ENCODE data around the gene CMIP.
A peak's percentile ranks its signal among the peaks of the same experiment; 100 is the strongest.

The CMIP gene

GRCh38 chr16:81487301-81487720, 42.7 kb downstream of the CMIP start:
- H3K4me3 ChIP-seq (ENCODE audit: low read length) = no peak overlapping the region
- no peak for DNase-seq (ENCODE audit: low read depth, low spot score)

- DNase-seq (ENCODE audit: low read depth, low spot score) = no peak
These were observed 44.2 kb downstream of the CMIP start for GRCh38 chr16:81488687-81489411.

GRCh38 chr16:81489547-81490267, 45.1 kb downstream of the CMIP start:
- no peak for DNase-seq (ENCODE audit: low read depth, low spot score)
- no peak overlapping the region for H3K4me3 ChIP-seq (ENCODE audit: low read length)

More at GRCh38 chr16:81488687-81489411, 44.2 kb downstream of the CMIP start:
- H3K4me3 ChIP-seq (ENCODE audit: low read length) = no peak overlapping the region

- H3K4me3 ChIP-seq (ENCODE audit: low read length) = no peak overlapping the region
- DNase-seq (ENCODE audit: low read depth, low spot score) = no peak
These were observed 47.1 kb downstream of the CMIP start for GRCh38 chr16:81491541-81492188.

- no peak for DNase-seq (ENCODE audit: low read depth, low spot score)
- no peak overlapping the region for H3K4me3 ChIP-seq (ENCODE audit: low read length)
These were observed 47.7 kb downstream of the CMIP start for GRCh38 chr16:81492311-81492761.

DNA sequence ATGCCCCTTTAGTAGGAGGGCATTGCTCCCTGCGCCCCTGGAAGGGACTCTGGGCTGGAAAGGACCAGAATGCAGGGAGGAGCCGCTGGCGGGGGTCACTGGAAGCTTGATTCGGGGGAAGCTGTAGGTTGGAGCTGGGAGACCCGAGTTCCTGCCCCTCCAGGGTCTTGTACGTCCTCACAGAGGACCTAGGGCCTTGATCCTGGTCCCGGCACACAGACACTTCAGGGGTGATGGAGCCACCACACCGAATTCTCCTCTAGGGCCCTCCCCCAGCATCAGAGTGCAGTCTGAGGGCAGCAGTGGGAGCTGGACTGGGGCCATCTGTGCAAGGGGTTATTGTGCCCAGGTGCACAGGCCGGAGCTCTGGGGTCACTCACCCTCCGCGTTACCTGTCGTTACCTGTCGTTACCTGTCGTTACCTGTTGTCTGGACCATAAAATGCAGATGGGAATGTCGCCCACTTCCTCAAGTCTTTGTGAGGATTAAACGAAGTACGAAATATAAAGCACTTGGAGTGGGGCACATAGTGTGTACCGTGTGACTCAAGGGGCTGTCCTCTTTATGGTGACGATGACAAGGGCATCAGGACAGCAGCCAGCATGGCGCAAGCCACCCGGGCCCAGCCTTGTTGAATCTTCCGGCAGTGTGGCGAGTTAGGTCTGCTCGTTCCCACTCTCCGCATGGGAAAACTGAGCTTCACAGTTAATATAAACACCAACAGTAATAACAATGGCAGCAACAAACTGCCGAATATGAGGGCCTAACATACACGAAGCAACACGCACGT, 48.6 kb downstream of the CMIP start:
- no peak overlapping the region for H3K4me3 ChIP-seq (ENCODE audit: low read length)

DNA sequence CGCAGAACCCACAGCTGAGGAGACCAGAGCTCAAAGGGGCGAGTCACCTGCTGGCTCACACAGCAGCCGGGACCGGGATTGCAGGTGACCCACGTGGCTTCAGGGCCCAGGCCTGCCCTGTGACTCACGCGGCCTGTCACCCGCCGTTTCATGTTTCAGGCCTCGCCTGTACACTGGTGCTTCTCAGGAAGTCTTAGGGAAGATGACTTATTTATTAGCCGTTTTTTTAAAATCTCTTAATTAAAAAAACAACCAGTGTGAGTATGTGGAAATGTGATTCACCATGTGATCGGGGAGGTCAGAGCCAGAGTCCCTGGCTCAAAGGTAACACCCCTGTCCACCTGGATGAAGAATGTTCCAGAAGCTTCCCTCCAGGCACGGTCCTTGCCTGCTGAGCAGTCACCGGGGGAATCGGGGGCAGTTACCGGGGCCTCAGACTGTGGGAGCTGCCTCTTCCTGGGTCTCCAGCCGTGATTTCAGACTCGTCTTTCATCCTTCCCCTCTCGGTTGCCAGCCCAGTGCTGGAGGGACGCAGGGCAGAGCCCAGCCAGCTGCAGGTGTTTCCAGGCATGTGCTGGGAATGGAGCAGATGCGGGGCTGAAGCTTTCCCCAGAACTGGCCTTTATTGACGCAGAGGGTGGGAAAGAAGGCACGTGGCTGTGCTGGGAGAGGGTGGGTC, 49.3 kb downstream of the CMIP start:
- DNase-seq (ENCODE audit: low read depth, low spot score) = no peak
- H3K4me3 ChIP-seq (ENCODE audit: low read length) = no peak overlapping the region

More for the DNA sequence above, 48.6 kb downstream of the CMIP start:
- no peak for DNase-seq (ENCODE audit: low read depth, low spot score)

GRCh38 chr16:81494434-81494806, 49.8 kb downstream of the CMIP start:
- DNase-seq (ENCODE audit: low read depth, low spot score) = no peak
- H3K4me3 ChIP-seq (ENCODE audit: low read length) = no peak overlapping the region

- no peak overlapping the region for H3K4me3 ChIP-seq (ENCODE audit: low read length)
- DNase-seq (ENCODE audit: low read depth, low spot score) = no peak
These were observed 50.3 kb downstream of the CMIP start for GRCh38 chr16:81494888-81495287.

DNA sequence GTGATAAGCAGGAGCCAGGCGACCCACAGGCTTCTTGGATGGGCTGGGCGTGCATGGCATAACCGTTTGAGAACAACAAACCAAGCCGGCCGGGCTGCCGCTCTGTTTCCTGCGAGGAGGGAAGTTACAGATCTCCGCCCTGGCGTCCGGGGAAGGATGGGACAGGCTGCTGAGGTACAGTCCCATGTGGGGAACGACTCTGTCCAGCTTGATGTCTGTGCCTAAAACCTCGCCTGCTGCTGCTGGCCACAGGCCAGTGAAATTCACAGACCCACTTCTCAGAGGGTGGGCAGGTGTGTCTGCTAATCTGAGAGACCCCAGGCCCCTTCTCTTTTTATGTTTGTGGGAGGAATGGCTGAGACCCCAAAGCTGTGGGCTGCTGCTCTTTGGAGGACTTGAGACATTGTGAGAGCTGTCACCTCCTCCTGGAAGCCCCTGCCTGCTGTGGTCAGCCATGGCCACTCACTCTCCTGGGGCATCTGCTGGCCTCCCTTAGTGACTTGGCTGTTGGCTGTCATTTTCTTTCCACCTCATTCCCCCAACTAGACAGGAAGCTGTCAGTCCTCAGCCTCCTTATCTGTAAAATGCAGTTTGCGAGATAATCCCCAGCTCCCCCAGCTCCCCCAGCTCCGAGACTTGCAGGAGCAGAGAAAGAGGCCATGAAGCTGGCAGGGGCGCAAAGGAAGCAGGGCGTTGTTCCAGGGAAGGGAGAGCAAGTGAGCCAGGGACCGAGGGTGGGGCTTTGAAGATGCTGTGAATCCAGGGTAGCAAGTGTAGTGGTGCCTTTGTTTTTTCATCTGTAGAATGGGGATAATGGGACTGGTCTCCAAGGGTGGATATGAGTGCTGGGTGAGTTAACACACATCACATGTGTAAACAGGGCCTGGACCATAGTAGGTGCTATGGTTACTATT, 51.0 kb downstream of the CMIP start:
- no peak overlapping the region for H3K4me3 ChIP-seq (ENCODE audit: low read length)
- no peak for DNase-seq (ENCODE audit: low read depth, low spot score)

GRCh38 chr16:81496321-81496720, 51.7 kb downstream of the CMIP start:
- DNase-seq (ENCODE audit: low read depth, low spot score) = no peak
- no peak overlapping the region for H3K4me3 ChIP-seq (ENCODE audit: low read length)

DNA sequence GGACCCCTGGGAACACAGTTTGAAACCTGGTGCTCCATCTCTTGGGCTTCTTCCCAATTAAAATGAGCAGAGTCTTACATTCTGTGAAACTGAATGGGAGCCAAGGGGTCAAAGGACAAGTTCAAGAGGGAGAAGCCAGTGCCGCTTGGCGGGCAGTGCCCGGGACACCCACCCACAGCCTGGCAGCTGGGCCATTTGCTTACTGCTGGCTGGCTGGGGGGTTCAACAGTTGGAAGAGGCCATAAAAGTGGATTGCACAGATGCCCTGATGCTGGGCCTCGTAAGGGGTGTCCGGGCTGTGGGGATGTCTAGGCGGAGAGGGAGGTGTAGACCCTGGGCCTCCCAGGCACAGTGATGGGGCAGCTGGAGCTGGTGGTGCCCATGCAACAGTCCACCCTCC, 52.1 kb downstream of the CMIP start:
- DNase-seq (ENCODE audit: low read depth, low spot score) = no peak
- no peak overlapping the region for H3K4me3 ChIP-seq (ENCODE audit: low read length)

DNA sequence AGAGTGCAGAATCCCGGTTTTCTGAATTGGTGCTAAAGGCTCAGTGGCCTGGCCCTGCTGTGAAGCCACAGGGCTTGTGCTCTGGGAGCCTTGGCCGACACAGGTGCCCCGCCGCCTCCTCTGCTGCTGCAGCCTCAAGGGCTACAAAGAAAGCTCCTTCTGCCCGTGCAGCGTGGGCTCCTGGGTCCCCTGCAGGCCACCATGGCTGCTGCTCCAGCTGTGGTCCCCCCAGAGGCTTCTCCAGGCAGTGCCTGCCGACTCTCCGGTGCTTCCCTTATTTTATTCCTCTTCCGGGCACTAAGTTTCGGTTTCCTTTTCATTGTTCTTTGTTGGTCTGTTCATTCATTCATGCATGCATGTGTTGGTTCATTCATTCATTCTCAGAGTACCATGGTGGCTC, 53.1 kb downstream of the CMIP start:
- H3K4me3 ChIP-seq (ENCODE audit: low read length) = no peak overlapping the region
- DNase-seq (ENCODE audit: low read depth, low spot score) = no peak

DNA sequence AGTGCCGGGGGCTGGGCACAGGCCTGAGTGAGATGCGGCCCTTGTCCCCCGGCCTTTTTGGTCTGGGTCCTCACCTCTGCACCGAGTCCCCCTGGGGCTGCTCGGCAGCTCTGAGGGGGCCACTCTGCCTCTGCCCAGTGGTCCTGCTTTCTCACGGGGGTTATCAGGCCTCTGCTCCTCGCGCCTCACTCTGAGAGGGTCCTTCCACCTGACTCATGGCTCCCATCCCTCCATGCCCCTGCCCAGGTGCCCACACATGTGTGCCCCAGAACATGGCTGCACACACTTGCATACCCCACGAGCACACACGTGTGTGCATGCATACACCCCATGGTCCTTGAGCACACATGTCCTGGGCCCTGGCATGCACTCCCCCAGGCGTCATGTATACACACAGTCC, 53.7 kb downstream of the CMIP start:
- no peak for DNase-seq (ENCODE audit: low read depth, low spot score)

DNA sequence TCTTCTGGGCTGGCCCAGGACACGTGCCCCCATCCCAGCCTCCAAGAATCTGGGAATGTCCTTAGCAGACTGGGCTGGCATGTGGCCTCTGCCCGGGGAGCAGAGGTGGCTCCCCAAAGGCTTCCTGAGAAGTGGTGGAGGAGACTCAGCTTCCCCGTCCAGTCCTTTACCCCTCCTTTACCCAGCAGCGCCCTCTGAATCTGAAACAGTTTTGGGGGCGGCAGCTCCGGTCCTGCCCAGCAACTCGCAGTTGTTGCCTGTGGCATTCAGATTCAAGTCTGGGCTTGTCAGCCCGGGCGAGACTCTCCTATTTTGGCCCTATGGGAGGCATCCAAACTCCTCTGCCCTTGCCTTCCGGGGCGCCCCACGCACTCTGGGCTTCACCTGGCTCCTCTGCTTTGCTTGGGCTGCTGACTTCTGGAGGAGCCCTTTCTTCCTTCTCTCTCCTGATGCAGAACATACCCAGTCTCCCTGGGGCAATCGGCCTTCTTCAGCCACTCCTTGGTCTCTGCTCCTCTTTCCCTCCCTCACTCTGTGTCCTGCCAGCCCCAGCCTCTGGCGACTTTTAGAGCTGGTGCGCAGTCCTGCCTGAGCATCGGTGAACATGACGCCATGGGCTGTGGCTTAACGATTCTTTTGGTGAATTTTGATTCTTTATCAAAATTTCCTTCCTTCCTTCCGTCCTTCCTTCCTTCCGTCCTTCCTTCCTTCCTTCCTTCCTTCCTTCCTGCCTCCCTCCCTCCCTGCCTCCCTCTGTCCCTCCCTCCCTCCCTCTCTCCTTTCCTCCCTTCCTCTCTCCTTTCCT, 55.2 kb downstream of the CMIP start:
- DNase-seq (ENCODE audit: low read depth, low spot score) = no peak
- no peak overlapping the region for H3K4me3 ChIP-seq (ENCODE audit: low read length)

More for the DNA sequence above, 53.7 kb downstream of the CMIP start:
- H3K4me3 ChIP-seq (ENCODE audit: low read length) = no peak overlapping the region

- no peak overlapping the region for H3K4me3 ChIP-seq (ENCODE audit: low read length)
- DNase-seq (ENCODE audit: low read depth, low spot score) = peak; percentile 26
These were observed 56.4 kb downstream of the CMIP start for GRCh38 chr16:81500833-81501521.
